HG03175 (cell line): ENCODE measurements around the gene LRRC31.

Source experiments
- ATAC-seq: cut with Tn5 transposase; IDR thresholded peaks from one replicate; pipeline ENCODE4 v1.9.1; 2021; ENCODE audit warnings: mild to moderate bottlenecking, moderate library complexity; ENCODE audit not compliant: unreplicated experiment

LRRC31 gene

GRCh38 chr3:169813757-169814517 lies 55.8 kb downstream of the LRRC31 start:
- ATAC-seq = peak; percentile 90

- no peak for ATAC-seq
These were observed 56.5 kb downstream of the LRRC31 start for GRCh38 chr3:169813278-169813677.

- ATAC-seq = peak; percentile 58
These were observed 57.2 kb downstream of the LRRC31 start, which contains the start of the genes LRRC34 and LRRIQ4 for GRCh38 chr3:169812332-169813235. TSS of gene LRRC34 (minus strand) at chr3:169812904. CDS start at chr3:169812548, 356 bp downstream. TSS of gene LRRIQ4 (plus strand) at chr3:169812870. CDS start at chr3:169821922, 9,052 bp downstream.

GRCh38 chr3:169811631-169812331 lies 58.0 kb downstream of the LRRC31 start:
- peak; percentile 2 for ATAC-seq

- ATAC-seq = no peak
These were observed 60.4 kb downstream of the LRRC31 start for GRCh38 chr3:169809230-169809795.

- no peak for ATAC-seq
These were observed 65.1 kb downstream of the LRRC31 start for GRCh38 chr3:169804681-169805080.

GRCh38 chr3:169792359-169792758 lies 77.4 kb downstream of the LRRC31 start:
- no peak for ATAC-seq

- ATAC-seq = no peak
These were observed 78.9 kb downstream of the LRRC31 start for GRCh38 chr3:169790687-169791429.

- ATAC-seq = no peak
These were observed 79.5 kb downstream of the LRRC31 start for GRCh38 chr3:169790219-169790618.
